HEK293T (cell line): ENCODE data around the gene RBM3.

ENCODE experiments used
- CTCF ChIA-PET: fragments of 350-600 bp; formaldehyde crosslinking; extraction: SDS; loops from one replicate; lab custom pipeline; 2021; ENCODE audit warnings: antibody characterized with exemption, inconsistent platforms; lab: Yijun Ruan, JAX
- POLR2A ChIA-PET: fragments of 350-600 bp; formaldehyde crosslinking; extraction: SDS; loops from one replicate; lab custom pipeline; 2020; ENCODE audit warnings: antibody characterized with exemption, inconsistent platforms; lab: Yijun Ruan, JAX
- DNase-seq: peaks from one replicate; pipeline ENCODE4 v3.0.0; 2012; ENCODE audit warnings: mixed read lengths; ENCODE audit errors: extremely low spot score
- ARNT ChIP-seq: fragments of 450-650 bp; IDR thresholded peaks from 2 replicates; pipeline ENCODE4 v1.6.1; 2017; ENCODE audit warnings: mild to moderate bottlenecking
- BHLHE40 ChIP-seq: fragments of 450-650 bp; IDR thresholded peaks from 2 replicates; pipeline ENCODE4 v1.6.1; 2016; ENCODE audit warnings: mild to moderate bottlenecking, moderate library complexity, borderline replicate concordance
- CTBP1 ChIP-seq: fragments of 450-650 bp; IDR thresholded peaks from 2 replicates; pipeline ENCODE4 v1.6.1; 2016; ENCODE audit warnings: borderline replicate concordance
- ELF4 ChIP-seq: fragments of 450-650 bp; IDR thresholded peaks from 2 replicates; pipeline ENCODE4 v1.6.1; 2017; ENCODE audit warnings: antibody characterized with exemption
- FOXA1 ChIP-seq: fragments of 450-650 bp; IDR thresholded peaks from 2 replicates; pipeline ENCODE4 v1.6.1; 2016; ENCODE audit warnings: mild to moderate bottlenecking
- FOXK2 ChIP-seq: fragments of 450-650 bp; IDR thresholded peaks from 2 replicates; pipeline ENCODE4 v1.6.1; 2016; ENCODE audit warnings: mild to moderate bottlenecking
- FOXM1 ChIP-seq: fragments of 450-650 bp; IDR thresholded peaks from 2 replicates; pipeline ENCODE4 v1.6.1; 2017; ENCODE audit warnings: mild to moderate bottlenecking, borderline replicate concordance
- HDGF ChIP-seq: fragments of 450-650 bp; IDR thresholded peaks from 2 replicates; pipeline ENCODE4 v1.6.1; 2017; ENCODE audit warnings: antibody characterized with exemption, borderline replicate concordance
- L3MBTL2 ChIP-seq: fragments of 450-650 bp; conservative IDR thresholded peaks from 2 replicates; pipeline ENCODE4 v1.6.1; 2016; ENCODE audit warnings: mild to moderate bottlenecking
- LEF1 ChIP-seq: fragments of 450-650 bp; IDR thresholded peaks from 2 replicates; pipeline ENCODE4 v1.6.1; 2017; ENCODE audit warnings: mild to moderate bottlenecking, borderline replicate concordance
- NFRKB ChIP-seq: fragments of 450-650 bp; IDR thresholded peaks from 2 replicates; pipeline ENCODE4 v1.6.1; 2016; ENCODE audit warnings: mild to moderate bottlenecking, moderate library complexity
- SP1 ChIP-seq: fragments of 450-650 bp; IDR thresholded peaks from 2 replicates; pipeline ENCODE4 v1.6.1; 2017
- SUZ12 ChIP-seq: fragments of 450-650 bp; IDR thresholded peaks from 2 replicates; pipeline ENCODE4 v1.6.1; 2016; ENCODE audit warnings: mild to moderate bottlenecking
- TARDBP ChIP-seq: fragments of 450-650 bp; IDR thresholded peaks from 2 replicates; pipeline ENCODE4 v1.6.1; 2016
- ZNF384 ChIP-seq: fragments of 450-650 bp; IDR thresholded peaks from 2 replicates; pipeline ENCODE4 v1.6.1; 2016
- TF ChIP-seq, protein P1 (sequence below): fragments of 450-650 bp; IDR thresholded peaks from 2 replicates; pipeline ENCODE4 v1.6.1; 2016

RBM3 gene

DNA sequence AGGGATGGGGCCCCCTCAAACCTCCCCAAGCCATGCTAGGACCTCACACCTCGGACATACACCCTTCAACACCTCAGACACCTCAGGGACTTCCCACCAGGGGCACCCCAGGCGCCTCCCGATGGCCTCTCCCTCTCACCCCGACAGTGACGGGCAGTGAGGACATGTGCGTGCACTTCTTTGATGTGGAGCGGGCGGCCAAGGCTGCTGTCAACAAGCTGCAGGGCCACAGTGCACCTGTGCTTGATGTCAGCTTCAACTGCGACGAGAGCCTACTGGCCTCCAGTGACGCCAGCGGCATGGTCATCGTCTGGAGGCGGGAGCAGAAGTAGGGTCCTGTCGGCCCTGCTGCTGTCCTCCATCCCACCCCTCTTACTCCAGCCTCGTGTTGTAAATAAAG, 30.4 kb downstream of the RBM3 start:
- POLR2A ChIA-PET = no interaction called here
- DNase-seq = no peak
- CTCF ChIA-PET = no interaction called here
- no peak for TF ChIP-seq NFRKB
- no peak for TF ChIP-seq SUZ12
- no peak for TF ChIP-seq FOXK2
- TF ChIP-seq, protein P1, sequence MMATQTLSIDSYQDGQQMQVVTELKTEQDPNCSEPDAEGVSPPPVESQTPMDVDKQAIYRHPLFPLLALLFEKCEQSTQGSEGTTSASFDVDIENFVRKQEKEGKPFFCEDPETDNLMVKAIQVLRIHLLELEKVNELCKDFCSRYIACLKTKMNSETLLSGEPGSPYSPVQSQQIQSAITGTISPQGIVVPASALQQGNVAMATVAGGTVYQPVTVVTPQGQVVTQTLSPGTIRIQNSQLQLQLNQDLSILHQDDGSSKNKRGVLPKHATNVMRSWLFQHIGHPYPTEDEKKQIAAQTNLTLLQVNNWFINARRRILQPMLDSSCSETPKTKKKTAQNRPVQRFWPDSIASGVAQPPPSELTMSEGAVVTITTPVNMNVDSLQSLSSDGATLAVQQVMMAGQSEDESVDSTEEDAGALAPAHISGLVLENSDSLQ = no peak
- no peak for TF ChIP-seq CTBP1
- no peak for TF ChIP-seq ELF4
- no peak for TF ChIP-seq BHLHE40
- no peak for TF ChIP-seq ZNF384
- no peak for TF ChIP-seq FOXA1

DNA sequence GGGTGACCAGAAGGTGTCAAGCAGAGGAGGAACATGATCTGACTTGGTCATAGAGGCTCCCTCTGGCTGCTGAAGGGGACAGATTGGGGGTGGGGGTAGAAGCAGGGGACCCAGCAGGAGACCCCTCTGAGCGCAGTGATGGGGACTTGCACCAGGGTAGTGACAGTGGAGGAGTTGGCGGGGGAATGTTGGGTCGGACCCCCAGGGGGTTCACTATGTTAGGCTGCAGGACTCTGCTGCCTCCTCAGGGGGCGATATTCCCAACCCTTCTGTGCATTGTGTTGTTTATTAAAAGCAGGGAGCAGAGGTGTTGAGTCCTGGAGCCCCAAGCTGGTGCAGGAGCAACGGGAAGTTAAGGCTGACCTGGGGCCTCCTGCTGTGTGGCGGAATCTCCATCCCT, 31.8 kb downstream of the RBM3 start:
- no peak for TF ChIP-seq HDGF
- TF ChIP-seq FOXA1 = no peak
- no peak for TF ChIP-seq L3MBTL2
- TF ChIP-seq LEF1 = no peak
- TF ChIP-seq SP1 = no peak
- no peak for TF ChIP-seq NFRKB
- TF ChIP-seq ZNF384 = no peak
- no peak for TF ChIP-seq CTBP1
- TF ChIP-seq, protein P1 = no peak
- ChIA-PET CTCF (no interaction called here), POLR2A (interaction anchor here (0.7 kb wide), 1 partner anchor 8 kb away, joined by 3 read pairs; no protein-coding TSS in a partner anchor)
- no peak for DNase-seq

DNA sequence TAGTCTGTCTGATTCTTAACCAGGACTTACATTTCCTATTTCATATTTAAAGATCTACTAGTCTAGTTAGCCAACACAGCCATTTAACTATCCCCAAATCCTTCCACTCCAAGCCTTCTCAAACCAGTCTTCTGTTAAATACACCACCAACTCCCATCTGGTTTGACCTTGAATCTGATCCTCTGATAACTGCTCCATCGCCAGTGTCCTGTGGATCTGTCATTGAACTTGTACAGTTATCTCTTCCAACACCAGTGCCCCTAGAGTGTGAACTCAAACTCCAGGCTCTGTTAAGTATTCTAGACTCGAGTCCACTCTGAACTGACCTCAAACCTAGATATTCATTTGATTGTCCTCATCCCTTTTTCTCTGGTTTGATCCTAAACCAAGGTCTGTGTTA, 37.4 kb downstream of the RBM3 start:
- no peak for DNase-seq
- CTCF ChIA-PET = no interaction called here
- POLR2A ChIA-PET = no interaction called here
- TF ChIP-seq HDGF = no peak
- no peak for TF ChIP-seq LEF1
- TF ChIP-seq SP1 = no peak
- no peak for TF ChIP-seq ARNT
- no peak for TF ChIP-seq ZNF384
- no peak for TF ChIP-seq FOXA1
- no peak for TF ChIP-seq NFRKB
- TF ChIP-seq ELF4 = no peak
- TF ChIP-seq TARDBP = no peak
- no peak for TF ChIP-seq FOXM1
- TF ChIP-seq L3MBTL2 = no peak
- TF ChIP-seq SUZ12 = no peak
- TF ChIP-seq, protein P1 = no peak
- TF ChIP-seq FOXK2 = no peak
- TF ChIP-seq BHLHE40 = no peak
- TF ChIP-seq CTBP1 = no peak

DNA sequence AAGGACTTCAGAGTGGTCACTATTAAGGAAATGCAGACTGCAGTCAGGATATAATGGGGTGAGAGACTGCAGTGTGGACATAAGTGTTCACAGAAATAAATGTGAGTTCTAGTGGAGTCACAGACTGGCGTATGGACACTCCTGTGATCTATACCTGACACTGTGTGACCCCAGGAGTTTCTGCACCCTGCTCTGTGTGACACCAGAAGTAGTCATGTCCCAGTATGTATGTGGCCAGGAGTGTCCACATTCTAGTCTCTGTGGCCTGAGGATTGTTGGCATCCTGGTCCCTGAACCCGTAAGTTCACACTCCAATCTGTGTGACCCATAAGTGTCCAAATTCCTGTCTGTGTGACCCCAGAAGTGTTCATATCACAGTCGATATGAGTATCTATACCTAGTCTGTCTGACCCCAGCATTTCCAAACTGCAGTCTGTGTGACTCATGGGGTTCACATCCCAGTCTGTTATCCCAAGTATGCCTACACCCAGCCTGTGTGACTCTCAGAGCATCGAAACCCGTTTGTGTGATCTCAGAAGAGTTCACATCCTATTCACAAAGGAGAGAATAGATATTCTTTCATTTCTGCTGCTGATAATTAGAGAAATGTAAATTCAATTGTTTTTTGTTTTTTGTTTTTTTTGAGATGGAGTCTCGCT, 39.3 kb downstream of the RBM3 start:
- ChIA-PET POLR2A (no interaction called here), CTCF (no interaction called here)
- DNase-seq = no peak
- TF ChIP-seq HDGF = no peak
- no peak for TF ChIP-seq CTBP1
- no peak for TF ChIP-seq FOXM1
- no peak for TF ChIP-seq ARNT
- no peak for TF ChIP-seq ELF4
- TF ChIP-seq LEF1 = no peak
- no peak for TF ChIP-seq SP1
- TF ChIP-seq FOXA1 = no peak
- TF ChIP-seq L3MBTL2 = no peak
- no peak for TF ChIP-seq ZNF384
- TF ChIP-seq, protein P1 = no peak
- no peak for TF ChIP-seq BHLHE40
- no peak for TF ChIP-seq SUZ12
- no peak for TF ChIP-seq FOXK2
- no peak for TF ChIP-seq TARDBP
- TF ChIP-seq NFRKB = no peak

DNA sequence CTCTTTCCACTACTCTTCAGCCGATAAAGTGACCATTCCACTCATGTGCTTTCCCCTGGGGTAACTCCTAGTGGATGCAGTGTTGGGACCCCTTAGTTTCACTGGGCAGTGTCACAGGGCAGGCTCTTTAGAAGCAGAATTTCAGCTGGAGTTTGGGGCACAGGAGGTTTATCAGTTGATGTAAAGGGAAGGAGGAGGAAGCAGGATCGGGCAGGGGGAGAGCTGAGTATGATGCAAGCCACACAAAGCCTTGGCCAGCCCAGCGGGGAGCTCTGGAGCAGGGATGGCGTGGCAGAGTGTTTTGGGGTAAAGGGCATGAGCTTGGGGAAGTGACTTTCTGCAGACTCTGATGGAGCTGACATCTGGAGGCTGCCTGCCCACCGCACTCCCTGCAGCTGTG, 42.3 kb downstream of the RBM3 start:
- ChIA-PET CTCF (interaction anchor here (0.7 to 1.2 kb wide), 2 partner anchors 14 to 996 kb away, joined by 3 to 4 read pairs; no protein-coding TSS in a partner anchor), POLR2A (no interaction called here)
- no peak for DNase-seq
- TF ChIP-seq ARNT = no peak
- TF ChIP-seq FOXA1 = no peak
